HG02938 (cell line): ENCODE results near the gene ABCC11.
"Not testable (repeated sequence)": the region's sequence is repeated elsewhere in the genome, so short reads cannot be mapped to it uniquely, and the experiment has no call there.

Experiments
- ATAC-seq: cut with Tn5 transposase; IDR thresholded peaks from one replicate; pipeline ENCODE4 v1.9.1; 2021; ENCODE audit warnings: mild to moderate bottlenecking, moderate library complexity; ENCODE audit not compliant: unreplicated experiment

Gene ABCC11

DNA sequence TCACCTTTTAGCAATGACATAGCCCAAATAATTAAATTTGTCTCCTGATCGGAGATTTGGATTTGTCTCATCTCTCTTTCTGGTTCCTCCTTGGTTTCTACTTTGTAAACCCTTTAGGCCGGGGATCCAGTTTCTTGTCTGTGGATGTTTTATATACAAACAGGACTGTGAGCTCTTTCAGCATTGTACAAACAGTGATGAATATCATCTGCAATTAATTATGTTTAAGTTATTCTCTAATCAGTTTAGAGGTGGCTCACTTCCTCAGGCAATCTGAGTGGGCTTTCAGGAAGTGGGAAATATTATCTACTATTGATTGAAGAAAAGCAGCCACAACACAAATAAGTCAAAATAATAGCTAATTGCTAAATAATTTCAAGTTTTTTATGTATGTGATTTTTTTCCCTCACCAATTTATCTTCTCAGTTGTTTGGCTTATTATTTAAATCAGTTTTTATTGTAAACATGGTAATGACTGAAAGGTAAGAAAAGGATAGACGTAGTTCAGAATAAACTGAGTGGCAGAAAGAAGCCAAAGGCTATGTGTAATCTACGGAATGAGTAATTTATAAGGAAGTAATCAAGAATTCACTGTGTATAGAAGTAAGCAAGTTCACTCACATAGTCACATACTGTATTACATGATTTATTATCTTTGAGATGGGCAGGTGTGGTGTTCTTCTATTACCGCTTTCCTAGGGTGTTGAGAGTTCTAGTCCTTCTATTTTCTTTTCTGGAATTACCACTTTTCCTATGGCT is 3.4 kb upstream of the ABCC11 start:
- ATAC-seq: no peak

DNA sequence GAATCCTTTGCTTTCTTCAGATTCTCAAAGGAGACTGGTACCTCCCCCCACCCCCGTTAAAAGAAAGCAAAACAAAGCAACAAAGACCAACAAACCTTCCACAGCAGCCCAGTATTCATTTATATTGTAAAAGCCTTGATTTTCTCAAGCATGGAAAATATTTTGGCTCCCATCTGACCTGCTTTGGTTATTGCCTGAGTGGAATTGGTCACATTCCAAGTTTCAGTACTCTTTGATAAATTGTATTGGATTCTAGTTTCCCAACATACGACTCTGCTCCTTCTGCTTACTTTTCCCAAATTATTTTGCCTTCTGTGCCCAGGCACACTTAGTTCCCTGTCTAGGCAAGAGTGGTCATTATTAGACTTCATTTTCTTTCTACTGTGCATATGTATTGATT is 1.3 kb downstream of the ABCC11 start:
- no peak for ATAC-seq

DNA sequence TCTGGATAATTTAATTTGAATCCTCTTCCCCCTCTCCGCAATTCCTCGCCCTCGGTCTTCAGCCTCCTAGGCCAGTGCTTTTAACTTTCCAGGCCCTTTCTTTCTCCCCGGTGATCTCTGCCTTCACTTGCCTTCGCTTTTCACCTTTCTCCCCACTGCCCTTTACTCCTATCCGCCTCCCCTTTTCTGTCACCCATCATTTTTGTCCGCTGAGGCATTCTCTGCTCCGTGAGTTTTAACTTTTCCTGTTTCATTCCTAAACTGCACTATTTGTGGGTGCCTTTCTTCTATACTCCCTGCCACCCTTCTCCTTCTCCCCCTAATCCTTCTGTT is 2.5 kb downstream of the ABCC11 start:
- ATAC-seq: no peak

DNA sequence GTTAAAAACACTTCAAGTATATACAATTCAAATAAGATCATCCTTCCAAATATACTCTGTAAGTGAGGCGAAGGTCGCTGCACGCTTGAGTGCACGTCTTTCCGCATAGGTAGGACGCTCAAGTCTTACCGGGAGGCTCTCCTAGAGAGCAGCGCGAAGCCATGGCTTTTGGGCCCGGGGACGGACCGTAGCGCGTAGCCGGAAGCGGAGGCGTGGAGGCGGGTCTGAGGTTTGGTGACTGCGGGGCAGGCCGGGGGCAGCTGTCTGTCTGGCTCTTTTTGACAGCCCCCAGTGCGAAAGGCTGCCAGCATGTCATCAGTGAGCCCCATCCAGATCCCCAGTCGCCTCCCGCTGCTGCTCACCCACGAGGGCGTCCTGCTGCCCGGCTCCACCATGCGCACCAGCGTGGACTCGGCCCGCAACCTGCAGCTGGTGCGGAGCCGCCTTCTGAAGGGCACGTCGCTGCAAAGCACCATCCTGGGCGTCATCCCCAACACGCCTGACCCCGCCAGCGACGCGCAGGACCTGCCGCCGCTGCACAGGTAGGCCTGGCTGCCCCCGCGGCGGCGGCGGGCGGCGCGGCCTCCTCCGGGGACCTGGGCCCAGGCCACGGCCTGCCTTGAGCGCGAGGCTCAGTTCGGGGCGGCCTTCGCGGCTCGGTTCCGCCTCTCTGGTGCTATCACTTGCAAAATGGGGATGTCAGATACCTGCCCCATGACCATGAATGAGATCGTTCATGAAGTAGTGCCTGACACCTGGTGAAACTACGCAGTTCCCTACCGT is 3.1 kb downstream of the ABCC11 start, which contains the start of gene LONP2:
LONP2 (plus strand) TSS at position 221 of the 783 bp plus-strand sequence; CDS start at position 310, 89 bp downstream.
- ATAC-seq: peak; percentile 92

DNA sequence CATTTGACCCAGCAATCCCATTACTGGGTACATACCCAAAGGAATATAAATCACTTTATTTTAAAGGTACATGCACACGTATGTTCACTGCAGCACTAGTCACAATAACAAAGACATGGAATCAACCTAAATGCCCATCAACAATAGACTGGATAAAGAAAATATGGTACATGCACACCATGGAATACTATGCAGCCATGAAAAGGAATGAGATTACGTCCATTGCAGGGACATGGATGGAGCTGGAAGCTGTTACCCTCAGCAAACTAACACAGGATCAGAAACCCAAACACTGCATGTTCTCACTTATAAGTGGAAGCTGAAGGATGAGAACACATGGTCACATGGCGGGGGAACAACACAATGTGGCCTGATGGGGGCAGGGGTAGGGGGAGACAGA is 7.2 kb downstream of the ABCC11 start:
- ATAC-seq: not testable (repeated sequence)

DNA sequence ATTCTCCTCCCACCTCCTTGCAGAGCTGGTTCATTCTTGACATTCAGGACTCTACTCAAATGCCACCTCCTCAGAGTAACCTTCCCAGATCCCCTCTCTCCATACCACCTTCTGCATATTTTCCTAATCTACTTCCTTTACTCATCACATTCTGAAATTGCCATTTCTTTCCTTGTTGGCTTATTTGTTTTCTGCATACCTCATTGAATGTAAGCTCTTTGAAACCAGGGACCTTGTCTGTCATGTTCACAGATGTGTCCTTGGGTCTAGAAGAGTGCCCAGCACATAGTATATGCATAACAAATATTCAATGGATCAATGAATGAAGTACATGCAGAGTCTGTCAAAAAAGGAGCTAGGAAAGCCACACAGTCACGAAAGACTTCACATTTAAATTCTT is 11.1 kb downstream of the ABCC11 start:
- no peak for ATAC-seq

DNA sequence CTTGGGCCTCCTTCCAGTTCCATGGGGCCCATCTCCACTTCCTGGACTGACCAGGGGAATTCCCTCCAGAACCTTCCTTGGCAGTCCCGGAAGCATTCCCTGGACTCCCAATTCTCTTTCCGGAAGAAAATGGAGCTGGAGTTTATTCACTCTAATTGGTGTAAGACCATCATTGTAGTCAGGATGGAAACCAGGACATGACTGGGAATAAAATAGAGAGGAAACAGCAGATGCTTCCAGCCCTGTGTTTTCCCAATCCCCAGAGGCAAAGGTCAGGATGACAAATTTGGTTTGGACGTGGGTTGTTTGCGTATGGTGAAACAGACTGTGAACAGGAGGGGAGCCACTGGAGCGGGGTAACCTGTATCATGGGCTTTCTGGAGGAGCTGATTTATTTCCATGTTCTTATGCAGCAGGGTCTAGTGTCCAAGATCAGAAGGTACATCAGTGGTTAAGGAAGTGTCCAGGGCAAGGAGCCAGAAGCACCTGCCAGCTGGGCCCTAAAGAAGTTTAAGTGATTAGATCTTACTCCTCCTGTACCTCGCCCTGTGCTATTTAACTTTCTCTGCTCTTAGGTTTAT is 11.7 kb downstream of the ABCC11 start:
- ATAC-seq: no peak

DNA sequence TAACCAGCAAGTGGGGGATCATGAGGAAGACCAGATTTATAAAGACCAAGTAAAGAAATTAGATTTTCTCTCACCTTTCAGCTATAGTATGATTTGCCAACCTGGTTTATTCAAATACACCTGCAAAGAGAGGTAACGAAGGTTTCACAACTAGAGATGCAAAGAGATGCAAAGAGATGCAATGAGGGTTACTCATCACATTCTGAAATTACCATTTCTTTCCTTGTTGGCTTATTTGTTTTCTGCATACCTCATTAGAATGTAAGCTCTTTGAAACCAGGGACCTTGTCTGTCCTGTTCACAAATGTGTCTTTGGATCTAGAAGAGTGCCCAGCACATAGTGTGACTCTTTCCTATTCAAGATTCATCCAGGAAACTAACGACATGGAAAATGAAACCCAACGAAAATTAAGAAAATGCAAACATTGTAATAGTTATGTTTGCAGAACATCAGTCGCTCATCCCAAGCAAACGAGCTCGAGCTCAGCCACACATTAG is 12.2 kb downstream of the ABCC11 start:
- ATAC-seq: no peak

DNA sequence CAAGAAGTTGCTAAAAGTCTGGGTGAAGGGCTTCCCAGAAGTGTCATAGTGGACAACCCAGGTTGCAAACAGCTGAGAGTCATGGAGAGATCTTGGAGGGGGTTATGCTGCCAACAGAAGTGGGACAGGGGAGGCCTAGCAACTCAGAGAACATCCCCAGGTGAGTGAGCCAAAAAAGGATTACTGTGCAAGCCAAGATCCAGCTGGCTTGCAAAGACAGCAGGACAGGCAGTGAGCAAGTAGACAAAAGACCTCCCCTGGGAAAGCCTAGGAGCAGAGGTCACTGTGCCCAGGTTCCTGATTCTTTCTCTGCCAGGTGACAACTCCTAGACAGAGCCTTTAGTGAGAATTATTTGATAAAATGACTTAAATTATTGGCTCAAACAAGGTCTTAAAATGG is 12.7 kb downstream of the ABCC11 start:
- no peak for ATAC-seq

DNA sequence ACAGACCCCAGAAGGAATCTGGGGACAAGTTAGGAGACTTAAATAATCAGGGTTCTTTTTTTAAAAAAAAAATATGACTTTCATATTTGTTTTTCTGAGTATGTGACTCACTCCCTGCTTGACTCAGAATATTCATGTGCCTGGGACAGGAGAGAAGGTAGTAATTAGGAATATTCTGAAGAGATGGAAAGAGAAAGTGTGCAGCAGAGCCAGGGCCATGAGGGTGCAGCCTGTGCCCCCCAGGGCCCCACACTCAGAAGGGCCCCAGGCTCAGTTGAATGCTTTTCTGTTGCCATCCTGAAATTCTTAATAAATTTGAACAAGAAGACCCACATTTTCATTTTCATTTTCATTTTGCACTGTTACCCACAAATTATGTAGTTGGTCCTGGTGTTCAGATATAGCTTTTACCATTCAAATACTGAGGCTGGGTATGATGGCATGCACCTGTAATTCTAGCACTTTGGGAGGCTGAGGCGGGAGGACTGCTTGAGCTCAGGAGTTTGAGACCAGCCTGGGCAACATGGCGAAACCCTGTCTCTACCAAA is 14.8 kb downstream of the ABCC11 start:
- ATAC-seq: no peak

DNA sequence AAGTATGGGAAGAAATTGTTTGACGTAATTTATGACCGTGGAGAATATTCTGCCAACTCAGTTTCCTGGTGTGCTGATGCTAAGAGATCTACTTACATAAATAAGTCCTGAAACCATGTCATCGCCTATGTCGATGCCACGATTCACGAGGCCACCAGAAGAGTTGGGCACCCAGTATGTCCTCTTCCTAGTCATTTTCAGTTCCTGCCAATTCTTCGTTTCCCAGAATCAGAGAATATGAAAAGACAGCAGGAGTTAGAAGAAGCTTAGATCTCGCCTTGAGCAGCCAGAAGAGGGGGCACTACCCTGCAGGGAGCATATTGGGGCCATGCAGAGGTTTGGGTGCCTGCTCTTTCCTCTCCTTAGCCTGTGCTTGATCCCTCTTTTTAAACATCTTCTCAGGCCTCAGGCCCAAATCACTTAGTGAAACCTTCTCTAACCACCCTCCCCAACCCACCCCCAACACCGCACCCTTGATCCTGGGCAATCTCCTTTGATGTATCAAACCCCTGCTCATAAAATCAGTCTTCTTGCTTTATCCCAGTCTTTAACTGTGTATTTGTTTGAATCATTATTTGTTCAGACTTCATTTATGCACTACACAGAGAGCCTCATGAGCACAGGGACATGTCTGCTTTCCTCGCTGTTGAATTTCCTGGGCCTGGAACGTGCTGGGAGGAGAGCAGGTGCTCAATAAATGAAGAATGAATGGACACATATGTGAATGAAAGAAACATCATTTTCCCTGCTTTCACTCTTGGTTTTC is 15.4 kb downstream of the ABCC11 start:
- no peak for ATAC-seq

DNA sequence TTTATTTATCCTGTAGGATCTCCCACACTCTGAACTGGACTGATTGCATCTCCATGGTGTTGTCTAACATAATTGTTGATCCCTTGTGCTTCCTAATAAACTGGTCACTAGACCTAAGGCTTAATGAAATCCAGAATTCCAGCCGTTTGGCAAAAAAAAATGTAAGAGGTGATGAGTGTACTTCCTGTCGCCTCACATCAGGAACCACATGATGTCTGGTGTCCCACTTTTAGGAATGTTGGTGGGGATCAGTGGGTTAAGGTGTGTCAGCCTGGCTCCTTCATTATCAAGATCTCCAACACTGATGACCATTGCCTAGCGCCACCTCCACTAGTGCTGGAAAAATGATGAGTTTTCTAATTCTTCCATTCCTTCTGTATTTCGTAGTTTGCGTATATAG is 21.9 kb downstream of the ABCC11 start:
- no peak for ATAC-seq

DNA sequence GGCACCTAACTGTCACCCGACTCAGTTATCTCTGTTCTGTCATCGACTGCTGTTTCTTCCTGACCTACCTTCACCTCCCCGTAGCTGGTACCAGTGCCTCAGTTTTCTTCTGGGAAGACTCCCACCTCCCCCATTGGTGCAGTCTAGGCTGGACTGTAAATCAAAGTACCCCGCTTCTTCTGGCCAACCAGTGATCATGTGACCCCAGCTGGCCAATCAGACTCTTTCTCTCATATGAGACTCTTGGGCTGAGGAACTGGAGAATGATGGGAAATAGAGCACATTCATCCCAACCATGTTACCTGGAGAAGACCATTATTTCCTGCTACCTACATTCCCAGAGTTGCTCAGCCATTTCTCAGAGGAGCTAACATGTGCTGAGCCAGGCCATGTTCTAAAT is 23.8 kb downstream of the ABCC11 start:
- ATAC-seq: no peak

DNA sequence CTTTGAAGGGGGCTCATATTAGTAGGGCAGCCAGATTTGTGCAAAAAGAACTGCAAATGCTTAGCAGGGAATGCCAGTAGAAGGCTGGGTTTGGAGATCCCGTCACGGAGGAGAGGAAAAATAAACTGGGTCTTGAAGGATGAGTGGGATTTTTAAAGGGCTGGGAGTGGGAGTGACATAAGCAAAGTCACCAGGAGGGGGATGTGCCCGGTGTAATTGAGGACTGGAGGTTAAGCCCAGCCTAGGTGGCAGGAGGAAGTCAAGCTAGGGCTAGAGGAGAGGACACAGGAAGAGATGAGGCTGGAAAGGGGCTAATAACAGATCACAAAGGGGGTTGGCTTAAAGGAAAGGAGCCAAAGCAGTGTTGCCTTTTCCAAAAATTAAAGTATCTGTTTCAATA is 26.4 kb downstream of the ABCC11 start:
- ATAC-seq: no peak

DNA sequence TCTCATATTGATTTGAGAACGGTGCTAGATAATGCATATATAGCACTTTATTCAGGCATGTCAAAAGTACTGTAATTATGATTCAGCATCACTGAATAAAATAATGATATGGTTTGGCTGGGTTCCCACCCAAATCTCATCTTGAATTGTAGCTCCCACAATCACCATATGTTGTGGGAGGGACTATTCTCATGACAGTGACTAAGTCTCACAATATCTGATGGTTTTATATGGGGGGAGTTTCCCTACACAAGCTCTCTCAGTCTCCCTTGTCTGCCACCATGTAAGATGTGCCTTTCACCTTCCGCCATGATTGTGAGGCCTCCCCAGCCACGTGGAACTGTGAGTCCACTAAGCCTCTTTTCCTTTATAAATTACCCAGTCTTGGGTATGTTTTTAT is 28.9 kb downstream of the ABCC11 start:
- no peak for ATAC-seq

DNA sequence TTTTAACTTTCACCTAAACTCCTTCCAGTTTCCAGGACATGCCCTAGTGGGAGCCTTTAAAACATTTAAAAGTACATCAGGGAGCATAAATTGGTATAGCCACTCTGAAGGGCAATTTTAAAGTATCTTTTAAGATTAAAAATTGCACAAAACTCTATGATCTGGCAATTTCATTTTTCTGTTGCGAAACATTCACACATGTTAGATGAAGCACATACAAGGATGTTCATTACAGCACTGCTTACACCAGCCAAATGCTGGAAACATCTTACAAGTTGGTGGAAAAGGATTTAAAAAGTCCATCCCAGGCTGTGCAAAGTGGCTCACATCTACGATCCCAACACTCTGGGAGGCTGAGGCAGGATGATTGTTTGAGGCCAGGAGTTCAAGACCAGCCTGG is 29.6 kb downstream of the ABCC11 start:
- no peak for ATAC-seq

DNA sequence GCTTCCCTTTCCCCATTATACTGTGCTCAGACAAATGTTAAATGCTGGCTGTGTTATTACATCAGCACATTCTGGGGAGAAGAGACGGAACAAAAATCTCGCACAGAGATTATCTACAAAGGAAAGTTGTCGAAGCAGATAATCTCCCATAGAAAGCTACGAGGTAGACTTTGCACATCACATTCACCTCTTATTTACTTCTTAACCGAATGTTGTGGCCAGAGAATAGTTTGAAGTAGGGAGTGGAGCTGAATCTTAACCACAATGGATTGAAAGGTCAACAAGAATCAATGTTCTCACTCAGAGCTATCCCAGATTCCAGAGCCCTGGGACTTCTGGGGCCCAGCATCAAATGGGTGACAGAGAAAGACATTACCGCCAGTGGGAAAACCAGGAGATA is 31.6 kb downstream of the ABCC11 start:
- ATAC-seq: no peak

DNA sequence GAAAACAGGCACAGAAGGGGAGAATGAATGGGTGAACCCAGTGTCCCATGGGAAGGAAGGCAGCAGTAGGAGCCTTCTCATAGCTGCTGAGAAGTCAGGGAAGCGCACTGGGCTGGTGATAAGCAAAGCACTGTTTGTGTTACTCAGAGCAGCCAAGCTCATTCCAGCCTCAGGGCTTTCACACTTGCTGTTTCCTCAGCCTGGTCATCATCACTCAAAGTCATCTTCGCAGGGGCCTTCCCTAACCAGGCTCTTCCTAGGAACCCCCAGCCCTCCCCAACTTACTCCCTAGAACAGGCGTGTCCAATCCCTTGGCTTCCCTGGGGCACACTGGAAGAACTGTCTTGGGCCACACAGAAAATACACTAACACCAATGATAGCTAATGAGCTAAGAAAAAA is 35.3 kb downstream of the ABCC11 start:
- no peak for ATAC-seq

DNA sequence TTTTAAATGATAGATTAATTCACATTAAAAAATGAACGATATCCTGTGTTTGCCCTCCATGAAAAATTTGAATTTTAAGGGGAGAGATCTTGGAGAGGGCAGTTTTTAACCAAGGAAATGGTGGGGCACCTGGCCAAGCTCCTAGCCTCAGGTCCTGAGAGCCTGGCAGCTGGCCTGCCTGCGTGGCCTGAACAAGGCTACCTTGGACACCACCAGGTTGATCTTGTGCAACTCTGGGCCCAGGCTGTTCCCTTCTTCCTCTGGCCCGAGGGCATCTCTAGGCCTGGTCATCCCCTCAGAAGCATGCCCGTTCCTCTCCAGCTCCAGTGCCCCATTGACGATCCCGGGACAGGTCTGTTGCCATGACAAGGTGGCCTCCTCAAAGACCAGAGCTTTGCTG is 36.6 kb downstream of the ABCC11 start:
- ATAC-seq: no peak

DNA sequence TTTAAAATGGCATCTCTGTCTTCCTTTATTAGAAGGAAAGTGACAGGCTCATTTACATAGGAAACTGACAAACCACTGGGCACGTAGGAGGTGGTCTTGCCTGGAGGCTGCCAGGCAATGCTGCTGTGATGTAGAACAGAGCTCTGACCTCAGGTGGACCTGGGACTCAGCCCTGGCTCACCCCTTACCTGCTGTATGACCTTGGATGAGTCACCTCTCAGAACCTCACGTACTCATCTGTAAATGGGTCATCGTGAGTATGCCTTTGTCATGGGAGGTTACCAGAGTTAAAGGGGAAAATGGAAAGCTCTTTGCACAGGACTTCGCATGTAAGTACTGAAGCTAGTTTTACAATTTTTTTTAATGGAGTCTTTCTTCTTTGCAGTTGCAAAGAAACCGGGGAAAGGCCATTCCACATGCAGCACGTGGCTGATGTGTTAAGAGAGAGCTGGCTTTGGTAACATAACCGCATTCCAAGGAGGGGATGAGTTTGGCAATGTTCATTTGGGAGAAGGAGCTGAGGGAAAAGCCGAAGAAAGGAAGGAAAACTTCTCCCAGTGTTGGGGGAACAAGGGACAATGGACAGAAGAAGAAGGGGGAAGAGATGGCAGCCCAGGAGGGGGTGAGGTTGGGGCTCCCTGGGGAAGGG is 40.6 kb downstream of the ABCC11 start:
- ATAC-seq: no peak

DNA sequence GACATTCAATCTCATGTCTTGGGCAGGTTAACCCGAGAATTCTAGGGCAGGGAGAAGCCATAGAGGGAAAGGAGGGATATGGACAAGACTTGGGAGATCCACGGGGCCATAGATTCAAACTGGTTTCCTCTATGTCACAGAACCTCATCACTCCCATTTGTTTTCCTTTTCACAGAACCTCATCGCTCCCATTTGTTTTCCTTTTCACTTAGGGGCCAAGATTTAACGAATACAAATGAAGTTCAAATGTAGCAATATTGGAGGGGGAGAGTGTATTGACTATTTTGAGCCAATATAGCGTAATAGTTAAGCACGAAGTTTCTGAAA is 42.6 kb downstream of the ABCC11 start:
- ATAC-seq: no peak
